Measurements from ENCODE around the gene NAP1L5. TPM values are rescaled to one million over a fixed set of nuclear protein-coding genes. Genes with fewer than 3 reads are reported as not detected.

The NAP1L5 gene
- polyA plus RNA-seq (2013, experiment 1 of 2), result 4.4 TPM
- 4.2 TPM for polyA plus RNA-seq (2013, experiment 2 of 2)

DNA sequence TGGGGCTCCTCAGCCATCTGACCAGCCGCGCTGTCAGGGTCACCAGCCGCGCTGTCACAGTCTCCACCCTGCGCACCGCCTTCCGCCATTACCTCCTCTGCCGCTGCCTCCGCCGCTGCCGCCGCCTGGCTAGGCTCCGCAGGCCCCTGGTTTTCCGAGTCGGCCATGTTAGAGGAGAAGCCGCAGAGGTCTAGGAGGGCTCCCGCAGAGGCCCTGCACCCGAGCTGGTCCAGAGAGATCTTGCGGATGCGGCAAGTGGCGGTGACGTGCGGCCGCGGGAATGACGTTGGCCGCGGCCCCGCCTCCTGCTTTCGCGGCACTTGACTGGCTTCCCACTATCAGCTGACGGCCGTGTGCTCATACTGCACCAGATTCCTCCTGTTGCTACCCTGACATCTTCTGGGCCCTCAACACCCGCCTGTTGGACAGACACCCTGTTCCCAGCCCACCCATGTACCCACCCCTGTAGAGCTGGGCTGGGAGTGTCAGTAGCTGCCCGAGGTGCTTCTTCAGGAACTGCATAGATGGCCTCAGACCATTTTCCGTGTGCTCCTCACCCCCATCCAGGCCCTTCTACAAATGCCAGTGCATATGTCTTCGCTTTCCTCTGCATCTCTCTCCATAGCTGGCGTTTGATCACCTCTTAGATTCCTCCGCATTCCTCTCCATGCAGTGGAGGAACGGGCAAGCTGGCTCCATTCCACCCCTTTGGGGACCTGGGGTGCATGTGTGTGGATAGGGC, at the start of gene NAP1L5:
NAP1L5 (minus strand) TSS at position 242 of the 742 bp plus-strand sequence; CDS start at position 167, 75 bp downstream.
- no peaks in the 10 kb centered on the region for H3K4me1 ChIP-seq (ENCODE audit: insufficient read depth, low read length)
- no peak within 1 kb of the TSS for H3K27ac ChIP-seq (ENCODE audit: low read depth, low read length)
- 60% methylated on average over 40 of the region's 40 CpGs for WGBS

GRCh38 chr4:88747351-88747750, 49.7 kb upstream of the NAP1L5 start:
- H3K9ac ChIP-seq (ENCODE audit: low read depth, low read length), result no peak overlapping the region
- no peaks in the 10 kb centered on the region for H3K27me3 ChIP-seq (ENCODE audit: insufficient read depth, low read length)
- H3K4me1 ChIP-seq (ENCODE audit: insufficient read depth, low read length), result no peaks in the 10 kb centered on the region
- 94% methylated on average over 7 of the region's 7 CpGs for WGBS
- H3K9me3 ChIP-seq (ENCODE audit: insufficient read depth, low read depth, low read length), result no peaks in the 10 kb centered on the region
- peaks cover 72% of the 10 kb centered on the region for H3K36me3 ChIP-seq (ENCODE audit: insufficient read depth, low read length)
- no peak overlapping the region for H3K27ac ChIP-seq (ENCODE audit: low read depth, low read length)
- H3K4me3 ChIP-seq (ENCODE audit: low read length), result no peak overlapping the region

More for the DNA sequence above, at the start of gene NAP1L5:
- H3K9me3 ChIP-seq (ENCODE audit: insufficient read depth, low read depth, low read length), result no peaks in the 10 kb centered on the region
- H3K27me3 ChIP-seq (ENCODE audit: insufficient read depth, low read length), result peaks cover 6% of the 10 kb centered on the region; the same call in 1 of the 2 replicates
- peak within 1 kb of the TSS; percentile 71 for H3K4me3 ChIP-seq (ENCODE audit: low read length)
- peak within 1 kb of the TSS; percentile 5; the same call in 1 of the 2 replicates for H3K9ac ChIP-seq (ENCODE audit: low read depth, low read length)
- no peaks in the 10 kb centered on the region for H3K36me3 ChIP-seq (ENCODE audit: insufficient read depth, low read length)

GRCh38 chr4:88746206-88746605, 48.6 kb upstream of the NAP1L5 start:
- no peak overlapping the region for H3K9ac ChIP-seq (ENCODE audit: low read depth, low read length)
- 93% methylated on average over 5 of the region's 5 CpGs for WGBS
- H3K27ac ChIP-seq (ENCODE audit: low read depth, low read length), result no peak overlapping the region
- no peaks in the 10 kb centered on the region for H3K27me3 ChIP-seq (ENCODE audit: insufficient read depth, low read length)
- no peaks in the 10 kb centered on the region for H3K9me3 ChIP-seq (ENCODE audit: insufficient read depth, low read depth, low read length)
- no peaks in the 10 kb centered on the region for H3K4me1 ChIP-seq (ENCODE audit: insufficient read depth, low read length)
- no peak overlapping the region for H3K4me3 ChIP-seq (ENCODE audit: low read length)
- peaks cover 69% of the 10 kb centered on the region for H3K36me3 ChIP-seq (ENCODE audit: insufficient read depth, low read length)

DNA sequence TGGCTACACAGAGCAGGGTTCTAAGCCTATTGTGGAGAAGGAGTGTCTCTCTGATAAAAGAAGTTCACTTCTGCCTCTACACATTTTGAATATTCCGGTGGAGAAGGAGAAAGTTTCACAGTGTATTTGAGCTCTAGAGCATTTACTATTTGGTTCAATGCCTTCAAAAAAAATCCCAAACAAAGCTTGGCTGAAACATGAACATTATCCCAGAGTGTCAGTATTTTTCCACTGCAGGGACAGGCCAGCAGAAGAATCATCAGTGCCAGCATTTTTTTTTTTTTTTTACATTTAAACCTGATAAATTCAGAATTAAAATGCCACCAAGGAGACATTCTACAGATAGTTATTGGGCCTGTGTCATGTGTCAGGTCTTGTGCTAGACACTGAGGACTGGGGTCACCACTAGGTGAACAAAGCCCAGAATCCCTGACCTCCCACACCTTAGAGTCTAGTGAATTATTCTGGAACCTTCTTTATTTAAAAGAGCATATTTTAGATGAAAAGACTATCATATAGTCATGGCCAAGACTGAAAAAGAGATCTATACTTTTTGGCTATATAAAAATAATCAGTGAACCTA, 48.0 kb upstream of the NAP1L5 start:
- WGBS, result 100% methylated on average over 1 of the region's 1 CpG
- Histone ChIP-seq H3K4me1 (ENCODE audit: insufficient read depth, low read length) (no peaks in the 10 kb centered on the region), H3K36me3 (ENCODE audit: insufficient read depth, low read length) (peaks cover 67% of the 10 kb centered on the region), H3K27ac (ENCODE audit: low read depth, low read length) (no peak overlapping the region), H3K9ac (ENCODE audit: low read depth, low read length) (no peak overlapping the region), H3K9me3 (ENCODE audit: insufficient read depth, low read depth, low read length) (no peaks in the 10 kb centered on the region), H3K4me3 (ENCODE audit: low read length) (no peak overlapping the region), H3K27me3 (ENCODE audit: insufficient read depth, low read length) (no peaks in the 10 kb centered on the region)

DNA sequence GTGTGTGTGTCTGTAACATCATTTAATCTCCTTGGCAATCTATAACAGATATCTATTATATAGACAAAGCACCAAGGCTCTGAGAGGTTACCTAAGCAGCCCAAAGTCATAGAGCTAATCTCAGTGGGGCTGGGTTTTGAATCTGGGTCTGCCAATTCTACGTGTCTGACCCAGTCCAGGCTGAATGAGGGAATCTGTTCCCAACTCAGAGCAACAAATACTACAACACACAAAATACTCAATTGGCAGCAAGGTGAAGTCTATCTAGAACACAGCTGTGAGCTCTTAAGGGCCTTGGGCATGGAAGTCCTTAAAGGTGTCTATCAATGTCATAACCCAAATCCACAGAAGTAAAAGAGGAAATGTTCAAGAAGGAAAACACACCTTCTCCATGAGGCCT, 47.5 kb upstream of the NAP1L5 start:
- Histone ChIP-seq H3K4me3 (ENCODE audit: low read length) (no peak overlapping the region), H3K4me1 (ENCODE audit: insufficient read depth, low read length) (no peaks in the 10 kb centered on the region), H3K27ac (ENCODE audit: low read depth, low read length) (no peak overlapping the region), H3K9me3 (ENCODE audit: insufficient read depth, low read depth, low read length) (no peaks in the 10 kb centered on the region), H3K9ac (ENCODE audit: low read depth, low read length) (no peak overlapping the region), H3K36me3 (ENCODE audit: insufficient read depth, low read length) (peaks cover 63% of the 10 kb centered on the region), H3K27me3 (ENCODE audit: insufficient read depth, low read length) (no peaks in the 10 kb centered on the region)
- 83% methylated on average over 1 of the region's 1 CpG for WGBS

DNA sequence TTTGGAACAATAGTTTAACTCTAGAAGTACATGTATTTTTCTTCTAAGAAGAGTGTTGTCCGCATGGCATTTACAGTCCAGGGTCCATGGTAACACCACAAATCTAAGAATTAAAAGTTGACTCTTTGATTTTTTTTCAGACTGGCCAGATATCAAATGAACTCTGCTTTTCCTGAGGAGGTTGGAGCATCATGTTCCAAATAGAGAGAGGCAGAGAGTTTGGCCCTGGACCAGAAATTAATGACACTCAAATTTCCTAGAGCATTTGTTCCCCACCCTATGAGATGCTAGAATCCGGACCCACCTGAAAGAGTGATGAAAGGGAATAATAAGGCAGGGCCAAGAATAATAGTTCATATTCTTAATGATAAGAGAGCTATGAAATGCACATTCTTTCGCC, 47.0 kb upstream of the NAP1L5 start:
- no peaks in the 10 kb centered on the region for H3K9me3 ChIP-seq (ENCODE audit: insufficient read depth, low read depth, low read length)
- no peak overlapping the region for H3K4me3 ChIP-seq (ENCODE audit: low read length)
- WGBS, result 97% methylated on average over 3 of the region's 3 CpGs
- peaks cover 59% of the 10 kb centered on the region for H3K36me3 ChIP-seq (ENCODE audit: insufficient read depth, low read length)
- H3K27me3 ChIP-seq (ENCODE audit: insufficient read depth, low read length), result no peaks in the 10 kb centered on the region
- no peak overlapping the region for H3K27ac ChIP-seq (ENCODE audit: low read depth, low read length)
- no peak overlapping the region for H3K9ac ChIP-seq (ENCODE audit: low read depth, low read length)
- H3K4me1 ChIP-seq (ENCODE audit: insufficient read depth, low read length), result no peaks in the 10 kb centered on the region

DNA sequence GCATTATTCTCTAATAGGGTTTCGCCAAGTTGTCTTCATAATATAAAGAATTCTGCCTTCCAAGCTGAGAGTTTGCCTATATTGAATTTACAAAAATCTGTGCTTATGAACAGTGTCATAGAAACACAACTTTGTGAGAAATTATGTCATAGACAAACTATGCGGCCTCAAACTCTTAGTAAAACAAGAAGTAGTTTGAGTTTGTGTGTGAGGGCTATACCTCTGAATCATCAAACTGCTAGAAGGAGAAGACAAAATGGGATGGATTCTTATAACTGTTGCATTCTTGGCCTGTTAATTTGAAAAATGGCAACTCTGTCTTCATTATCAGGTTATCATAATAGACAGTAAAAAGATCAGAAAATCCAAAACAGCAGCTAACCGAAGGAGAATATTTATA, 46.1 kb upstream of the NAP1L5 start:
- peaks cover 5% of the 10 kb centered on the region for H3K4me1 ChIP-seq (ENCODE audit: insufficient read depth, low read length)
- no peak overlapping the region for H3K4me3 ChIP-seq (ENCODE audit: low read length)
- no peak overlapping the region for H3K9ac ChIP-seq (ENCODE audit: low read depth, low read length)
- H3K27ac ChIP-seq (ENCODE audit: low read depth, low read length), result no peak overlapping the region
- no peaks in the 10 kb centered on the region for H3K27me3 ChIP-seq (ENCODE audit: insufficient read depth, low read length)
- WGBS, result 100% methylated on average over 2 of the region's 3 CpGs
- peaks cover 50% of the 10 kb centered on the region for H3K36me3 ChIP-seq (ENCODE audit: insufficient read depth, low read length)
- H3K9me3 ChIP-seq (ENCODE audit: insufficient read depth, low read depth, low read length), result no peaks in the 10 kb centered on the region

DNA sequence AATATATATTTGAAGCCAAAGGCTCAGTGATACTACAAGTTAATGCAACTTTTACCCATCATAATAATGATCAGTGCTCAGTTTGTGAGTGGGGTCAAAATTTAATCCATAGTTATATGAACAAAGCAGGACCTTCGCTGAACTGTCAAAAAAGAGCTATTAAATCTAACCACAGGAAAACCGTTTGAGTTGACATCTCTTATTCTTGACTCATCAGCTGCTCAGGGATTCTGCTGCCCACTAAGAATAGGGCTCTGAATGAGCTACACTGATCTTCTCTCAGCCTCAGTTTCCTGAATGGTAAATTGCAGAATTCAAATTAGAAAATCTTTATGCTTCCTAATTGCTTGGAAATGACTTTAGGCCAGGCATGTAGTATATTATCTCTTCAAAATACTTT, 44.9 kb upstream of the NAP1L5 start:
- no peak overlapping the region for H3K27ac ChIP-seq (ENCODE audit: low read depth, low read length)
- H3K9ac ChIP-seq (ENCODE audit: low read depth, low read length), result no peak overlapping the region
- WGBS, result 93% methylated on average over 2 of the region's 2 CpGs
- H3K36me3 ChIP-seq (ENCODE audit: insufficient read depth, low read length), result peaks cover 49% of the 10 kb centered on the region
- no peaks in the 10 kb centered on the region for H3K27me3 ChIP-seq (ENCODE audit: insufficient read depth, low read length)
- peaks cover 14% of the 10 kb centered on the region for H3K4me1 ChIP-seq (ENCODE audit: insufficient read depth, low read length)
- H3K9me3 ChIP-seq (ENCODE audit: insufficient read depth, low read depth, low read length), result no peaks in the 10 kb centered on the region
- no peak overlapping the region for H3K4me3 ChIP-seq (ENCODE audit: low read length)

DNA sequence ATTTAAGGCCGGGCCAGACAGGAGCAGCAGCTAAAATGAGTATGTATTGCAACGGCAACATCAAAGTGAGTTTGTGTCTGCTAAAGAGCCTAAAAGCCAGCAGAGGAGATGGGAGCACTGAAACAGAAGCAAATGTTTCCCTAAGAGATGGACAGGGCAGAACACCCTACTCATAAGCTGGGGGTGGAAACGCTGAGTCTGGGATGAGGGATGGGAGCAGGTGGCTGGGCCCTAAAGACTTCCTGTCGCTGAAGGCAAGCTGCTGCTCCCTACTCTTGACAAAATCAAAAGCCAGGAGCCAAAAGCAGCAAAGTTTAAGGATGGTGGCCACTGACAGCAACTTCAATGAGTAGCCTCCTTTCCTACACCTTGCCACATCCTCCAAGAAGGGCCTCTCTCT, 40.6 kb upstream of the NAP1L5 start:
- Histone ChIP-seq H3K27ac (ENCODE audit: low read depth, low read length) (peak overlapping the region; percentile 82; the same call in 1 of the 2 replicates), H3K9ac (ENCODE audit: low read depth, low read length) (no peak overlapping the region), H3K4me1 (ENCODE audit: insufficient read depth, low read length) (peaks cover 21% of the 10 kb centered on the region), H3K27me3 (ENCODE audit: insufficient read depth, low read length) (no peaks in the 10 kb centered on the region), H3K4me3 (ENCODE audit: low read length) (no peak overlapping the region), H3K36me3 (ENCODE audit: insufficient read depth, low read length) (peaks cover 23% of the 10 kb centered on the region), H3K9me3 (ENCODE audit: insufficient read depth, low read depth, low read length) (no peaks in the 10 kb centered on the region)
- WGBS, result 88% methylated on average over 4 of the region's 4 CpGs

GRCh38 chr4:88737307-88737941, 39.8 kb upstream of the NAP1L5 start:
- Histone ChIP-seq H3K9ac (ENCODE audit: low read depth, low read length) (no peak overlapping the region), H3K27ac (ENCODE audit: low read depth, low read length) (no peak overlapping the region; the same call in 1 of the 2 replicates), H3K9me3 (ENCODE audit: insufficient read depth, low read depth, low read length) (no peaks in the 10 kb centered on the region), H3K36me3 (ENCODE audit: insufficient read depth, low read length) (peaks cover 23% of the 10 kb centered on the region), H3K27me3 (ENCODE audit: insufficient read depth, low read length) (no peaks in the 10 kb centered on the region), H3K4me3 (ENCODE audit: low read length) (no peak overlapping the region), H3K4me1 (ENCODE audit: insufficient read depth, low read length) (peaks cover 21% of the 10 kb centered on the region)
- 89% methylated on average over 12 of the region's 14 CpGs for WGBS

- Histone ChIP-seq H3K4me3 (ENCODE audit: low read length) (no peak overlapping the region), H3K27me3 (ENCODE audit: insufficient read depth, low read length) (no peaks in the 10 kb centered on the region), H3K9me3 (ENCODE audit: insufficient read depth, low read depth, low read length) (no peaks in the 10 kb centered on the region), H3K9ac (ENCODE audit: low read depth, low read length) (no peak overlapping the region), H3K27ac (ENCODE audit: low read depth, low read length) (no peak overlapping the region), H3K36me3 (ENCODE audit: insufficient read depth, low read length) (peaks cover 32% of the 10 kb centered on the region), H3K4me1 (ENCODE audit: insufficient read depth, low read length) (peaks cover 21% of the 10 kb centered on the region)
- 98% methylated on average over 3 of the region's 3 CpGs for WGBS
Observed at GRCh38 chr4:88736264-88736663, 38.6 kb upstream of the NAP1L5 start.
